Osteocyte (in vitro differentiated cells): ENCODE data around the gene COG4. TPM values are rescaled to one million over a fixed set of nuclear protein-coding genes. Genes with fewer than 3 reads are reported as not detected.

Experiments
- DNase-seq: peaks from one replicate; pipeline ENCODE4 v3.0.0; 2021; ENCODE audit warnings: mixed read lengths; ENCODE audit not compliant: unreplicated experiment; ENCODE audit errors: extremely low spot score
- H3K27ac Mint-ChIP-seq: one replicate; pipeline ENCODE4 v1.8.0; 2021; ENCODE audit warnings: mild to moderate bottlenecking, mixed read lengths; ENCODE audit not compliant: unreplicated experiment
- H3K27me3 Mint-ChIP-seq: one replicate; pipeline ENCODE4 v1.8.0; 2021; ENCODE audit warnings: mixed read lengths; ENCODE audit not compliant: unreplicated experiment
- H3K36me3 Mint-ChIP-seq: one replicate; pipeline ENCODE4 v1.8.0; 2021; ENCODE audit warnings: mixed read lengths; ENCODE audit not compliant: unreplicated experiment
- H3K4me1 Mint-ChIP-seq: one replicate; pipeline ENCODE4 v1.8.0; 2021; ENCODE audit warnings: mixed read lengths; ENCODE audit not compliant: unreplicated experiment
- H3K4me3 Mint-ChIP-seq: one replicate; pipeline ENCODE4 v1.8.0; 2021; ENCODE audit warnings: mild to moderate bottlenecking, moderate library complexity, mixed read lengths; ENCODE audit not compliant: unreplicated experiment
- H3K9me3 Mint-ChIP-seq: one replicate; pipeline ENCODE4 v1.8.0; 2021; ENCODE audit warnings: mixed read lengths; ENCODE audit not compliant: unreplicated experiment
- total RNA-seq: library from RNA; stranded (reverse); gene quantifications from 2 replicates; pipeline ENCODE4 v1.2.1, GENCODE V29; 2021
- TF ChIP-seq, protein P1 (sequence below): fragments of 200-600 bp; sonication (generic); IDR thresholded peaks from 2 replicates; pipeline ENCODE4 v1.5.0; 2021; ENCODE audit warnings: antibody characterized with exemption, mild to moderate bottlenecking, moderate library complexity

The COG4 gene
- total RNA-seq, 1 donor from 2014 or later: 69.9 TPM

DNA sequence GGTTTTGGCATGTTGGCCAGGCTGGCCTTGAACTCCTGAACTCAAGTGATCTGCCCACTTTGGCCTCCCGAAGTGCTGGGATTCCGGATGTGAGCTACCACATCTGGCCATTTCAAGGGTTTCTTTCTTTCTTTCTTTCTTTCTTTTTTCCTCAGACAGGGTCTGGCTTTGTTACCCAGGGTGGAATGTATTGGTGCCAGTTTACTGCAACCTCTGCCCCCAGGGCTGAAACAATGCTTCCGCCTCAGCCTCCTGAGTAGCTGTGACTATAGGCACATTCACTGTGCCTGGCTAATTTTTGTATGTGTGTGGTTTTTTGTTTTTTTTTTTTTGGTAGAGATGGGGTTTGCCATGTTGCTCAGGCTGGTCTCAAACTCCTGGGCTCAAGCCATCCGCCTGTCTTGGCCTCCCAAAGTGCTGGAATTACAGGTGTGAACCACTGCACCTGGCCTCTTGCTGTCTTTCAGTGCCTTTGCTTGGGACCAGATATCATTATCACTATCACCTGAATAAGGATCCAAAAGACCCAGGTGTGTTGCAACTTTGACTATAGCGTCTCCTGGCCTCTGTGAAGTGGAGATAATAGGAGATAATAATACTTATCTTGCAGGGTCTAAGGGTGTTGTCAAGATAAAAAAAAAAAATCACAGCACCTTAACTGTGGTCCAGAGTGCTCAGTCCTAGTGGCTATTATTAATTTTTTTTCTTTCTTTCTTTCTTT is 65.7 kb downstream of the COG4 start:
- Mint-ChIP-seq H3K4me1 (peaks cover 25% of the 10 kb centered on the region), H3K9me3 (no peaks in the 10 kb centered on the region), H3K27ac (no peak overlapping the region), H3K27me3 (no peaks in the 10 kb centered on the region), H3K4me3 (no peak overlapping the region), H3K36me3 (no peaks in the 10 kb centered on the region)
- TF ChIP-seq, protein P1, sequence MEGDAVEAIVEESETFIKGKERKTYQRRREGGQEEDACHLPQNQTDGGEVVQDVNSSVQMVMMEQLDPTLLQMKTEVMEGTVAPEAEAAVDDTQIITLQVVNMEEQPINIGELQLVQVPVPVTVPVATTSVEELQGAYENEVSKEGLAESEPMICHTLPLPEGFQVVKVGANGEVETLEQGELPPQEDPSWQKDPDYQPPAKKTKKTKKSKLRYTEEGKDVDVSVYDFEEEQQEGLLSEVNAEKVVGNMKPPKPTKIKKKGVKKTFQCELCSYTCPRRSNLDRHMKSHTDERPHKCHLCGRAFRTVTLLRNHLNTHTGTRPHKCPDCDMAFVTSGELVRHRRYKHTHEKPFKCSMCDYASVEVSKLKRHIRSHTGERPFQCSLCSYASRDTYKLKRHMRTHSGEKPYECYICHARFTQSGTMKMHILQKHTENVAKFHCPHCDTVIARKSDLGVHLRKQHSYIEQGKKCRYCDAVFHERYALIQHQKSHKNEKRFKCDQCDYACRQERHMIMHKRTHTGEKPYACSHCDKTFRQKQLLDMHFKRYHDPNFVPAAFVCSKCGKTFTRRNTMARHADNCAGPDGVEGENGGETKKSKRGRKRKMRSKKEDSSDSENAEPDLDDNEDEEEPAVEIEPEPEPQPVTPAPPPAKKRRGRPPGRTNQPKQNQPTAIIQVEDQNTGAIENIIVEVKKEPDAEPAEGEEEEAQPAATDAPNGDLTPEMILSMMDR: no peak
- DNase-seq: no peak

DNA sequence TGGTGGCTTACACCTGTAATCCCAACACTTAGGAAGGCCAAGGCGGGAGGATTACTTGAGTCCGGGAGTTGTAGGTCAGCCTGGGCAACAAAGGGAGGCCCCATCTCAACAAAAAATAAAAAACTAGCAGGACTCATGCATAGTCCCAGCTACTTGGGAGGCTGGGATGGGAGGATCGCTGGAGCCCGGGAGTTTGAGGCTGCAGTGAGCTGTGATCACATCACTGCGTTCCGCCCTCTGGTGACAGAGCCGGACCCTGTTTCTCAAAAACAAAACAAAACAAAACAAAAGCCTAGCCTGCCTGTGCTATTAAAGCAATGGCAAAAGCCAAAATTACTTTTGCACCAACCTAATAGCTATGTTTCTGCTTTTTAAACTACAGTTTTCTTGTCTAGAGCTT is 67.4 kb downstream of the COG4 start:
- DNase-seq: no peak
- TF ChIP-seq, protein P1: no peak
- Mint-ChIP-seq H3K9me3 (no peaks in the 10 kb centered on the region), H3K4me1 (peaks cover 17% of the 10 kb centered on the region), H3K27ac (no peak overlapping the region), H3K4me3 (no peak overlapping the region), H3K36me3 (no peaks in the 10 kb centered on the region), H3K27me3 (no peaks in the 10 kb centered on the region)

DNA sequence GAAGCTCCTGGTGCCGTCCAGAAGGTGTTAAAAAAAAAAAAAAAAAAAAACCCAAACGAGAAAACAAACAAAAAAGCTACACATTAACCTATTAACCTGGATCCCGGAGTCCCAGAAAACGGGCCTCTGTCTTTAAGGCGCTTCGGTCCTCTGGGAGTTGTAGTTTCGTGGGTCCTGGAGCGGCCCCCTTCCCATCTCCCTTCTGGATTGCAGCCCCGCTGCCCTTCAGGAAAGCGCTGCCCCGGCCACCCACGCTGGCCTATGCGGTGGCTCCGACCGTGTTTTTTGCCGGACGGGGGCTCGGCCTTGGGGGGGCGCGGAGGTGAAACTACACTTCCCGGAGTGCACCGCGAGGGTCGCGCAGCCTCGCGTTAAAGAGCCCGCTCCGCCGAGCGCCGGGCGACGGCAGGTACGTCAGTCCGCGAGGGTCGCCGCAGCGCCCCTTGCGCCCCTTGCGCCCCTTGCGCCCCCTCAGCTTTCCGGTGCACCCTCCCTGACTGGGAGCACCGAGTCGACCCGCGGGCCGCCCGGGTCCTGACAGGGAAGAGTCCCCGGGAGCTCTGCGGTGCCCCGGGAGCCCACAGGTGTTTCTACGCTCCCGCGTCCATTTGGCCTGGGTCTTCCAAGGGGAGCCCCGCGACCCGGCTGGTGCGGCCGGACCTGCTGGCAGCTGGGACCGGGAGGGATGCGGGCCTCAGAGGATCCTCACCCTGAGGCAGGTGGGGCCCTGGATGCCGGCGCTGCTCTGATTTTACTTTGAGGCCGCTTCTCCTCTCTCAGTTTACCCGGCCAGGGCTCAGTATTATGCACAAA is 68.9 kb downstream of the COG4 start, which contains the start of gene FCSK:
FCSK (plus strand) TSS at position 374 of the 813 bp plus-strand sequence. CDS start 8,596 bp downstream, outside the sequence.
- Mint-ChIP-seq H3K9me3 (no peaks in the 10 kb centered on the region), H3K27me3 (no peaks in the 10 kb centered on the region), H3K36me3 (no peaks in the 10 kb centered on the region), H3K4me3 (peak within 1 kb of the TSS; percentile 77), H3K4me1 (peaks cover 12% of the 10 kb centered on the region), H3K27ac (peak within 1 kb of the TSS; percentile 92)
- DNase-seq: no peak
- TF ChIP-seq, protein P1: no peak

GRCh38 chr16:70453892-70454221 is 69.5 kb downstream of the COG4 start:
- H3K4me1 Mint-ChIP-seq: peaks cover 12% of the 10 kb centered on the region
- H3K27me3 Mint-ChIP-seq: no peaks in the 10 kb centered on the region
- no peaks in the 10 kb centered on the region for H3K9me3 Mint-ChIP-seq
- TF ChIP-seq, protein P1: no peak
- DNase-seq: no peak
- H3K36me3 Mint-ChIP-seq: no peaks in the 10 kb centered on the region
- peak overlapping the region; percentile 92 for H3K27ac Mint-ChIP-seq
- H3K4me3 Mint-ChIP-seq: peak overlapping the region; percentile 77
